Activated CD8-positive, alpha-beta memory T cell treated with anti-CD3 and anti-CD28 coated beads, Interleukin-2, amount 50 U/mL, for 1 hour (primary cell): ENCODE measurements around the gene PFDN2.

Experiments
- DNase-seq: peaks from one replicate; pipeline ENCODE4 v3.0.0-alpha.2; 2020; ENCODE audit errors: extremely low read depth

The PFDN2 gene

GRCh38 chr1:161099090-161099802, 18.6 kb downstream of the PFDN2 start:
- DNase-seq: no peak

- DNase-seq: no peak
Measured at GRCh38 chr1:161098210-161099068, 19.4 kb downstream of the PFDN2 start, which contains the start of gene KLHDC9. KLHDC9 (plus strand) TSS chr1:161098361; CDS start chr1:161098536, 175 bp downstream.

- DNase-seq: no peak
Measured at GRCh38 chr1:161096530-161096929, 21.3 kb downstream of the PFDN2 start.

- DNase-seq: no peak
Measured at GRCh38 chr1:161096015-161096414, 21.8 kb downstream of the PFDN2 start.

GRCh38 chr1:161095230-161095629, 22.6 kb downstream of the PFDN2 start:
- DNase-seq: no peak

GRCh38 chr1:161094481-161094880, 23.4 kb downstream of the PFDN2 start:
- DNase-seq: no peak

GRCh38 chr1:161092621-161093028, 25.2 kb downstream of the PFDN2 start:
- no peak for DNase-seq

GRCh38 chr1:161091796-161092507, 25.9 kb downstream of the PFDN2 start:
- DNase-seq: no peak

- DNase-seq: no peak
Measured at GRCh38 chr1:161091093-161091492, 26.7 kb downstream of the PFDN2 start.

- no peak for DNase-seq
Measured at GRCh38 chr1:161090617-161091016, 27.2 kb downstream of the PFDN2 start.

GRCh38 chr1:161089938-161090337, 27.9 kb downstream of the PFDN2 start:
- no peak for DNase-seq

- DNase-seq: no peak
Measured at GRCh38 chr1:161089251-161089924, 28.4 kb downstream of the PFDN2 start, which contains the start of gene NECTIN4. NECTIN4 (minus strand) TSS chr1:161089558; CDS start chr1:161089296, 262 bp downstream.

- DNase-seq: no peak
Measured at GRCh38 chr1:161088587-161089110, 29.2 kb downstream of the PFDN2 start.

- no peak for DNase-seq
Measured at GRCh38 chr1:161086457-161086856, 31.4 kb downstream of the PFDN2 start.

- no peak for DNase-seq
Measured at GRCh38 chr1:161085165-161085564, 32.7 kb downstream of the PFDN2 start.

- DNase-seq: no peak
Measured at GRCh38 chr1:161084597-161084988, 33.2 kb downstream of the PFDN2 start.

- no peak for DNase-seq
Measured at GRCh38 chr1:161083748-161084596, 33.9 kb downstream of the PFDN2 start.

- DNase-seq: no peak
Measured at GRCh38 chr1:161082996-161083747, 34.7 kb downstream of the PFDN2 start.

- DNase-seq: no peak
Measured at GRCh38 chr1:161082483-161082882, 35.4 kb downstream of the PFDN2 start.

GRCh38 chr1:161081519-161081918, 36.3 kb downstream of the PFDN2 start:
- no peak for DNase-seq
